Keratinocyte (primary cell): ENCODE measurements around the gene CAND1.

Experiments
- EZH2 ChIP-seq: IDR thresholded peaks from one replicate; pipeline ENCODE4 v1.6.1; 2012; ENCODE audit warnings: inconsistent platforms, mild to moderate bottlenecking, low read length, moderate library complexity
- TF ChIP-seq, protein P1 (sequence below), 3 experiments: IDR thresholded peaks in 1 of 3; conservative IDR thresholded peaks in 1 of 3; optimal IDR thresholded peaks in 1 of 3; 2 replicates in 2 of 3; 3 replicates in 1 of 3; pipeline versions ENCODE3 to v1.5.1; 2011; ENCODE audit warnings: low read length in 3 of 3, mild to moderate bottlenecking in 3 of 3, moderate library complexity in 2 of 3, control low read depth in 1 of 3, inconsistent platforms in 1 of 3; ENCODE audit not compliant: insufficient read depth in 2 of 3; ENCODE audit errors: extremely low read depth in 1 of 3

DNA sequence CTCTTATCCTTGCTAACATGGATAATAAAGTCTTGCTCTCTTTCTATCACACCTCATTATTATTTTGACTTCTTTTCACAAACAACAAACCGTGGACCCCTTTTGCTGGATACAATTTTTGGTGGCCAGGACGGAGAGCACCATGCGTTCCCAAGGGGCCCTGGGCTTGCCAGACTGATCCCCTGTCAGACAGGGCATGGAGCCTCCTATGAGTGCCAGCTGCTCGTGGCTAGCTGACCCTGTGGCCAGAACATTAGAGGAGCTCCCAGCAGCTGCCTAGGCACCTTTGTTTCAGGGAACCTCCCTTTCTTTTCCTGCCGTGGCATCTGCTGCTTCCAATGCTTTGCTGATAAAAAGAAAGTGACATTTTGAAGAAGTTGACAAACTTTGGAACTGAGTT, 12.5 kb upstream of the CAND1 start:
- TF ChIP-seq EZH2 = no peak
- TF ChIP-seq, protein P1, sequence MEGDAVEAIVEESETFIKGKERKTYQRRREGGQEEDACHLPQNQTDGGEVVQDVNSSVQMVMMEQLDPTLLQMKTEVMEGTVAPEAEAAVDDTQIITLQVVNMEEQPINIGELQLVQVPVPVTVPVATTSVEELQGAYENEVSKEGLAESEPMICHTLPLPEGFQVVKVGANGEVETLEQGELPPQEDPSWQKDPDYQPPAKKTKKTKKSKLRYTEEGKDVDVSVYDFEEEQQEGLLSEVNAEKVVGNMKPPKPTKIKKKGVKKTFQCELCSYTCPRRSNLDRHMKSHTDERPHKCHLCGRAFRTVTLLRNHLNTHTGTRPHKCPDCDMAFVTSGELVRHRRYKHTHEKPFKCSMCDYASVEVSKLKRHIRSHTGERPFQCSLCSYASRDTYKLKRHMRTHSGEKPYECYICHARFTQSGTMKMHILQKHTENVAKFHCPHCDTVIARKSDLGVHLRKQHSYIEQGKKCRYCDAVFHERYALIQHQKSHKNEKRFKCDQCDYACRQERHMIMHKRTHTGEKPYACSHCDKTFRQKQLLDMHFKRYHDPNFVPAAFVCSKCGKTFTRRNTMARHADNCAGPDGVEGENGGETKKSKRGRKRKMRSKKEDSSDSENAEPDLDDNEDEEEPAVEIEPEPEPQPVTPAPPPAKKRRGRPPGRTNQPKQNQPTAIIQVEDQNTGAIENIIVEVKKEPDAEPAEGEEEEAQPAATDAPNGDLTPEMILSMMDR (optimal IDR thresholded peaks at IDR 0.05 in 1 of 3, IDR thresholded peaks at IDR 0.05 in 1 of 3, conservative IDR thresholded peaks at IDR 0.05 in 1 of 3; ENCODE audit: extremely low read depth in 1 of 3, insufficient read depth in 2 of 3, low read length in 3 of 3) = no peak
